ENCODE data around the gene ZNF618. TPM values are rescaled to one million over a fixed set of nuclear protein-coding genes. Genes with fewer than 3 reads are reported as not detected.
A peak's percentile ranks its signal among the peaks of the same experiment; 100 is the strongest.

ZNF618 gene
- total RNA-seq, 2 donors from 2014 or later, result 11.9 to 17.1 TPM

DNA sequence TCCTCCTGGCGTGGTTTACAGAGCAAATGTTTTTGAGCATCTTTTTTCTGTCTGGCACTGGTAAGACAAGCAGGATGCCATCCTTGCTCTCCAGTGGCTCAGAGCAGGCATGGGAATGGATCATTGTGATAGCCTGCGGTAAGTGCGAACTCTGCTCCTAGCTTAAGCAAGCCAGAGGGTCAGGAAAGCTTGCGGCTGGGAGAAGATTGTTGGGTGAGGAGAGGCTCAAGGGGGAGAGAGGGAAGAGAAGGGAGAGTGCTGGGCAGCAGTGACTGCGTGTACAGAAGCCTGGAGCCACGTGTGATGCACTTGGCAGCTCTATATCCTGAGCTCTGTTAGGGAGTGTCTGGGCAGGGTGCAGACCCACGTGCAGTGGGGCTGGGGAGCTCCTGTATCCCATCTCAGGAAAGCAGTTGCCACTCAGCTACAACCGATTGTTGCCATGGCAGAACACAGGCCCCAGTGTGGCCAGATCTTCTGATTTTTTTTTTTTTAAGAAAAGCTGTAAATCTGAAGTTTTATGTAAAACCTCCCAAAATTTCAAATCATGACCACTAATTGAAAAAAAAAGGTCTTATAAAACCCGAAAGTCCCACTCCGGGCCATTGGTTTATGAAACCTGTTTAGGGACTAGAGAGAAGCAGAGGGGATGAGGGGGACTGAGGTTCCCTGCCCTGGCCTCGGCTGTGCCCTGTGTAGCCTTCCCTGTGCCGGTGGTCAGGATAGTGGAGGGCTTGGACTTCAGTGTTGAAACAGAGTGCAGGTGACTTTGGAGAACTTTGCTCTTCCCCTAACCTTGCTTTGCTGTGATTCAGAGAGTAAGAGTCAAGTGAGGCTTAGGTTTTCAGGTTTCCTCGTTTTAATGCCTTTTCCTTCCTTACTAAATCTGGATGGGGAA is 67.3 kb downstream of the ZNF618 start:
- intact Hi-C loops (cut with DNase I), result no loop called here
- TF ChIP-seq POLR2A (IDR thresholded peaks at IDR 0.05), result no peak
- no peak overlapping the region for H3K27ac ChIP-seq
- 88 to 91% methylated on average over 13 of the region's 13 CpGs for WGBS, 2 donors
- DNase-seq (peak in 1 of 4 donors; percentile 3), ATAC-seq (no peak)
- no peaks in the 10 kb centered on the region for H3K9me3 ChIP-seq
- no peaks in the 10 kb centered on the region for H3K4me1 ChIP-seq
- H3K27me3 ChIP-seq, result no peaks in the 10 kb centered on the region
- no peak overlapping the region for H3K4me3 ChIP-seq
- H3K36me3 ChIP-seq (replicated peaks in 1 of 2; ENCODE audit: insufficient read depth in 1 of 2, low read depth in 2 of 2), result no peaks in the 10 kb centered on the region

DNA sequence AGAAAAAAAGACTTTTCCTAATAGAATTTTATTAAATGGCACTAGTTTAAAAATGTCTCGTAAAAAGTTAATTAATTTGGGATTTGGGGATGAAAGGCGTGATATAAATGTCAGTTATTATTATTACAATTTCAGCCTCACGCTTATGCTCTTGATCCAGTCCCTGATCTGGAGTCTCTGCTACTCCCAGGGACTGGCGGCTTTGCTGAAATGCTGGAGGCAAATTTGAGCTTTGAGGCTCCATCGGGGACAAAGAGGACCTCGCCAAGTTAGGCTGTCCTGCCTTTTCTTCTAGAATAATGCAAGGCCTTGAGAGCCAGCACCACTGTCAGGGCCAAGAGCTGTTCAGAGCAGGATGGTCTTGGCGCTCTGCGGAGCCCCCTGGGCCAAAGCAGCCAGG is 69.7 kb downstream of the ZNF618 start:
- Histone ChIP-seq H3K27me3 (no peaks in the 10 kb centered on the region), H3K9me3 (no peaks in the 10 kb centered on the region), H3K27ac (no peak overlapping the region), H3K4me3 (no peak overlapping the region), H3K4me1 (no peaks in the 10 kb centered on the region), H3K36me3 (replicated peaks in 1 of 2; ENCODE audit: insufficient read depth in 1 of 2, low read depth in 2 of 2) (no peaks in the 10 kb centered on the region)
- no peak for TF ChIP-seq CTCF (IDR thresholded peaks at IDR 0.05)
- TF ChIP-seq POLR2A (IDR thresholded peaks at IDR 0.05), result no peak
- intact Hi-C loops (cut with DNase I), result no loop called here
- ATAC-seq, result no peak
- 94 to 95% methylated on average over 8 of the region's 8 CpGs for WGBS, 2 donors
- DNase-seq, result no peak

DNA sequence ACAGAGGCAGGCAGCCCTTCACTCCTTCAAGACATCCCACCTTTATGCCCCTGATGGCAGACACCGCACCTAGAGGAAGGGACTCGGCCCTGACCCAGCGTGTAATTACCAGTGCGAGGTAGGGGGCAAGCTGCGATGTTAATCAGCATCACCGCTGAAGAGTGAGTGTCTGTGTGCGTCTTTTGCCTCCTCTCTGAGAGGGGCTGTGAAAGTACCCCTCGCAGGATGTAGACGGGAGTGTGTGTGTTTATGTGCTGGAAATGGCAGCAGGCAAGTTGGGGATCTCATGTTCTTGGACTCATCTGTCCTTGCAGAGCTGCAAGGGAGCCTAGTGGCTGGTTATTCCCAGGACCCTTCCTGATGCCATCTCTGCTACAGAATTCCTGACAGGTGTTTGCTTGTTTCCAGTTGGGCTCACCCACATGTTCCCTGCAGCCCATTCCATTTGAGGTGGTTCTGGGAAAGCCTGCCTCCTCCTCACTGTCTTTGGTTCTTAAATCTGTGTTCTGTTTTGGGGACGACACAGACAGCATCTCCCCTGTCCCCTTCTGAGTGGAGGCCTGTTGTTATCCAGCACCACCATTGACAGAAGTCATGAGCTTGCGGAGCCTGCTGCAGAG is 70.5 kb downstream of the ZNF618 start:
- no peak overlapping the region for H3K4me3 ChIP-seq
- no peaks in the 10 kb centered on the region for H3K9me3 ChIP-seq
- no peak overlapping the region for H3K27ac ChIP-seq
- no peaks in the 10 kb centered on the region for H3K4me1 ChIP-seq
- 90 to 91% methylated on average over 11 of the region's 11 CpGs for WGBS, 2 donors
- H3K36me3 ChIP-seq (replicated peaks in 1 of 2; ENCODE audit: insufficient read depth in 1 of 2, low read depth in 2 of 2), result no peaks in the 10 kb centered on the region
- no peak for ATAC-seq
- DNase-seq, result no peak
- no peak for TF ChIP-seq CTCF (IDR thresholded peaks at IDR 0.05)
- no peak for TF ChIP-seq POLR2A (IDR thresholded peaks at IDR 0.05)
- H3K27me3 ChIP-seq, result no peaks in the 10 kb centered on the region
- intact Hi-C loops (cut with DNase I), result no loop called here

GRCh38 chr9:113947941-113948340 is 71.8 kb downstream of the ZNF618 start:
- intact Hi-C loops (cut with DNase I), result no loop called here
- 82% methylated on average over 8 of the region's 8 CpGs for WGBS, 2 donors

More at GRCh38 chr9:113947941-113948340, 71.8 kb downstream of the ZNF618 start:
- no peak overlapping the region for H3K4me3 ChIP-seq
- TF ChIP-seq CTCF (IDR thresholded peaks at IDR 0.05) (no peak), POLR2A (IDR thresholded peaks at IDR 0.05) (no peak)
- H3K27me3 ChIP-seq, result no peaks in the 10 kb centered on the region
- no peak overlapping the region for H3K27ac ChIP-seq
- H3K36me3 ChIP-seq (replicated peaks in 1 of 2; ENCODE audit: insufficient read depth in 1 of 2, low read depth in 2 of 2), result no peaks in the 10 kb centered on the region
- H3K9me3 ChIP-seq, result no peaks in the 10 kb centered on the region
- no peaks in the 10 kb centered on the region for H3K4me1 ChIP-seq
- ATAC-seq (no peak), DNase-seq (no peak)
